ENCODE measurements around the gene TMSB10.

- TF ChIP-seq CTCF (tag by site-specific recombination; IDR thresholded peaks at IDR 0.05) (no peak), ZBTB7A (tag by site-specific recombination; IDR thresholded peaks at IDR 0.05; ENCODE audit: low read depth) (no peak), ZNF24 (tag by site-specific recombination; IDR thresholded peaks at IDR 0.05) (no peak)
Observed at GRCh38 chr2:84897773-84898172, 7.7 kb upstream of the TMSB10 start.

All from HEK293 (cell line).